SK-N-MC (cell line): ENCODE data around the gene SEMA3C.

Source experiments
- DNase-seq: peaks from one replicate; pipeline ENCODE4 v3.0.0-alpha.2; 2011; ENCODE audit warnings: low read depth, low spot score
- H3K27ac ChIP-seq: fragments of 200-600 bp; sonication (generic); 2 replicates; pipeline ENCODE4 v1.5.1; 2016; ENCODE audit warnings: mixed run types
- H3K36me3 ChIP-seq: fragments of 200-600 bp; sonication (generic); 2 replicates; pipeline ENCODE4 v1.6.1; 2017; ENCODE audit warnings: antibody characterized with exemption, low read length, mixed read lengths; ENCODE audit not compliant: insufficient read depth
- H3K4me3 ChIP-seq: fragments of 200-600 bp; sonication (generic); 2 replicates; pipeline ENCODE4 v1.5.1; 2016
- H3K9ac ChIP-seq: fragments of 200-600 bp; sonication (generic); 2 replicates; pipeline ENCODE4 v1.8.0; 2017; ENCODE audit warnings: mixed run types, mixed read lengths; ENCODE audit not compliant: insufficient read length
- H3K9me3 ChIP-seq: fragments of 200-600 bp; sonication (generic); 2 replicates; pipeline ENCODE4 v1.6.1; 2017; ENCODE audit warnings: low read depth, mild to moderate bottlenecking, antibody characterized with exemption, low read length, moderate library complexity, mixed read lengths
- EZH2 ChIP-seq: fragments of 200-600 bp; sonication (generic); IDR thresholded peaks from one replicate; pipeline ENCODE4 v1.6.1; 2017; ENCODE audit warnings: antibody characterized with exemption
- FOXP2 ChIP-seq: optimal IDR thresholded peaks from 2 replicates; pipeline ENCODE3; 2011; ENCODE audit warnings: mild to moderate bottlenecking, moderate library complexity; ENCODE audit not compliant: insufficient read depth; ENCODE audit errors: extremely low read length, control extremely low read depth
- POLR2AphosphoS5 ChIP-seq: IDR thresholded peaks from 2 replicates; pipeline ENCODE4 v1.6.1; 2012; ENCODE audit warnings: mild to moderate bottlenecking, low read depth, low read length, borderline replicate concordance

SEMA3C gene

GRCh38 chr7:80918909-80919721 lies at the start of gene SEMA3C:
SEMA3C (minus strand) TSS chr7:80919051; CDS start chr7:80916781, 2,270 bp downstream.
- no peak for DNase-seq
- Histone ChIP-seq H3K27ac (0 out of 2 replicates have a peak within 1 kb of the TSS, but pooled peaks have one; percentile 20), H3K4me3 (peak within 1 kb of the TSS; percentile 86), H3K36me3 (peaks cover 25% of the 10 kb centered on the region), H3K9me3 (no peaks in the 10 kb centered on the region), H3K9ac (peak within 1 kb of the TSS; percentile 76)
- peak; percentile 64 for TF ChIP-seq FOXP2
- TF ChIP-seq EZH2 = no peak
- peak; percentile 70 for TF ChIP-seq POLR2AphosphoS5

- Histone ChIP-seq H3K9me3 (no peaks in the 10 kb centered on the region), H3K4me3 (no peak overlapping the region), H3K36me3 (no peaks in the 10 kb centered on the region), H3K27ac (no peak overlapping the region), H3K9ac (no peak overlapping the region)
- no peak for TF ChIP-seq FOXP2
- no peak for TF ChIP-seq EZH2
- TF ChIP-seq POLR2AphosphoS5 = no peak
- no peak for DNase-seq
Measured at GRCh38 chr7:80968606-80969005, 49.8 kb upstream of the SEMA3C start.

- no peaks in the 10 kb centered on the region for H3K9me3 ChIP-seq
- TF ChIP-seq EZH2 (no peak), FOXP2 (no peak), POLR2AphosphoS5 (no peak)
- no peak overlapping the region for H3K27ac ChIP-seq
- no peak for DNase-seq
- H3K9ac ChIP-seq = no peak overlapping the region
- H3K36me3 ChIP-seq = no peaks in the 10 kb centered on the region
- H3K4me3 ChIP-seq = no peak overlapping the region
Measured at GRCh38 chr7:80967917-80968297, 49.1 kb upstream of the SEMA3C start.

GRCh38 chr7:80967071-80967916 lies 48.4 kb upstream of the SEMA3C start:
- no peak overlapping the region for H3K27ac ChIP-seq
- no peak overlapping the region for H3K9ac ChIP-seq
- no peak for DNase-seq
- TF ChIP-seq EZH2 (no peak), FOXP2 (no peak), POLR2AphosphoS5 (no peak)
- H3K9me3 ChIP-seq = no peaks in the 10 kb centered on the region
- H3K4me3 ChIP-seq = no peak overlapping the region
- no peaks in the 10 kb centered on the region for H3K36me3 ChIP-seq

GRCh38 chr7:80960244-80960795 lies 41.5 kb upstream of the SEMA3C start:
- no peaks in the 10 kb centered on the region for H3K9me3 ChIP-seq
- TF ChIP-seq FOXP2 = no peak
- no peaks in the 10 kb centered on the region for H3K36me3 ChIP-seq
- H3K4me3 ChIP-seq = no peak overlapping the region
- DNase-seq = no peak
- no peak overlapping the region for H3K27ac ChIP-seq
- H3K9ac ChIP-seq = no peak overlapping the region

- no peaks in the 10 kb centered on the region for H3K36me3 ChIP-seq
- DNase-seq = no peak
Measured at GRCh38 chr7:80957226-80957777, 38.5 kb upstream of the SEMA3C start.

DNA sequence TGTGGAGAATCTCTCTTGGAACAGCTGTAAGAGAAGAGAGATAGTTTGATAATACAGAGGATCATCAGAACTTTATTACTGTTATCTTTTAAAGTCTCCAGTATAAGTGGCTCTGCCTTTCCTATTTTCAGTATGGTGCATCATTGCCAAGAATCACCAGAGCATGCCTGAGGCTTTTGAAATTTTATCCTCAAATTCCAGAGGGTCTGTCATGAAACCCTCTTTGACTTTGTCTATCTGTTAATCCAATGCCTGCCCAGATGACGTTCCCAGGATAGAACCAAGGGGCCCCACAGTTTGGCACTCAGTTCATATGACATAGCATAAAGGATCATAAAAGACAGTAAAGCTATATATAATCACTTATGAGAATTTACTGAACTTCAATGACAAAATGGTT lies 35.3 kb upstream of the SEMA3C start:
- Histone ChIP-seq H3K9ac (no peak overlapping the region), H3K27ac (peak overlapping the region; percentile 60), H3K4me3 (peak overlapping the region; percentile 50; the same call in 1 of the 2 replicates), H3K36me3 (no peaks in the 10 kb centered on the region), H3K9me3 (no peaks in the 10 kb centered on the region)
- no peak for DNase-seq
- TF ChIP-seq EZH2 = no peak
- TF ChIP-seq POLR2AphosphoS5 = no peak
- TF ChIP-seq FOXP2 = no peak

More at GRCh38 chr7:80957226-80957777, 38.5 kb upstream of the SEMA3C start:
- Histone ChIP-seq H3K4me3 (no peak overlapping the region), H3K9ac (no peak overlapping the region), H3K27ac (no peak overlapping the region), H3K9me3 (no peaks in the 10 kb centered on the region)
- TF ChIP-seq EZH2 = no peak
- no peak for TF ChIP-seq POLR2AphosphoS5

DNA sequence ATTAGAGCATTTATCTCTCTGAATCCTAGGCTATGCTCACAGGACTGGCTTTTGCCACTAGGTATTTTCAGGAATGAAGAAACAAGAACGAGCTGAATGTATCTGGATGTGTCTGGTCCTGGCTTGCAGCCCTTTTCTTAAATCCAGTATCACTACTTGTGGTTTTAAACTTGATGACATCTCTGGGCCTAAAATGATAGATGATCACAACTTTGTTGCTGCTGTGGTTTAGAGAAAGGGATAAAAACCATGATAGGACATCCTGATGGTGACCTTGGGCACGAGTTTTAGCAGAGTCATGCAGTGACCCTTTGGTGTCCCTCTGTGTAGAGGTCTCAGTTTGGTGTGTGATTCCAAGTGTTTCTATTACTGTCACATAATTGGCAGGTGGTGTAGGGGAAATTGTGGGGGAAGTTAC lies 31.7 kb upstream of the SEMA3C start:
- no peak for TF ChIP-seq FOXP2
- TF ChIP-seq EZH2 = no peak
- TF ChIP-seq POLR2AphosphoS5 = no peak
- Histone ChIP-seq H3K27ac (no peak overlapping the region), H3K4me3 (no peak overlapping the region), H3K9ac (no peak overlapping the region), H3K9me3 (no peaks in the 10 kb centered on the region), H3K36me3 (no peaks in the 10 kb centered on the region)
- no peak for DNase-seq
